Amygdala (tissue), 56 donors: ENCODE data around the gene PCDH10.
A peak's percentile ranks its signal among the peaks of the same experiment; 100 is the strongest.

ENCODE experiments used
- DNase-seq, 56 donors: peaks; one replicate each; lab custom pipeline; 2025; lab: John Stamatoyannopoulos, UW

PCDH10 gene

GRCh38 chr4:133149932-133150471 lies 908 bp downstream of the PCDH10 start:
- peak in 8 of 56 donors; percentile 36 to 64 (median 48) for DNase-seq

DNA sequence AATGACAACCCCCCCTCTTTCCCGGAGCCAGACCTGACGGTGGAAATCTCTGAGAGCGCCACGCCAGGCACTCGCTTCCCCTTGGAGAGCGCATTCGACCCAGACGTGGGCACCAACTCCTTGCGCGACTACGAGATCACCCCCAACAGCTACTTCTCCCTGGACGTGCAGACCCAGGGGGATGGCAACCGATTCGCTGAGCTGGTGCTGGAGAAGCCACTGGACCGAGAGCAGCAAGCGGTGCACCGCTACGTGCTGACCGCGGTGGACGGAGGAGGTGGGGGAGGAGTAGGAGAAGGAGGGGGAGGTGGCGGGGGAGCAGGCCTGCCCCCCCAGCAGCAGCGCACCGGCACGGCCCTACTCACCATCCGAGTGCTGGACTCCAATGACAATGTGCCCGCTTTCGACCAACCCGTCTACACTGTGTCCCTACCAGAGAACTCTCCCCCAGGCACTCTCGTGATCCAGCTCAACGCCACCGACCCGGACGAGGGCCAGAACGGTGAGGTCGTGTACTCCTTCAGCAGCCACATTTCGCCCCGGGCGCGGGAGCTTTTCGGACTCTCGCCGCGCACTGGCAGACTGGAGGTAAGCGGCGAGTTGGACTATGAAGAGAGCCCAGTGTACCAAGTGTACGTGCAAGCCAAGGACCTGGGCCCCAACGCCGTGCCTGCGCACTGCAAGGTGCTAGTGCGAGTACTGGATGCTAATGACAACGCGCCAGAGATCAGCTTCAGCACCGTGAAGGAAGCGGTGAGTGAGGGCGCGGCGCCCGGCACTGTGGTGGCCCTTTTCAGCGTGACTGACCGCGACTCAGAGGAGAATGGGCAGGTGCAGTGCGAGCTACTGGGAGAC lies 1.6 kb downstream of the PCDH10 start:
- DNase-seq = peak in 45 of 56 donors; percentile 17 to 79 (median 54)

GRCh38 chr4:133151341-133151690 lies 2.2 kb downstream of the PCDH10 start:
- peak in 49 of 56 donors; percentile 19 to 79 (median 63) for DNase-seq

- DNase-seq = peak in 52 of 56 donors; percentile 26 to 79 (median 62)
These were observed 2.7 kb downstream of the PCDH10 start for GRCh38 chr4:133151691-133152329.

- DNase-seq = peak in 37 of 56 donors; percentile 14 to 77 (median 54)
These were observed 3.3 kb downstream of the PCDH10 start for GRCh38 chr4:133152330-133152821.

DNA sequence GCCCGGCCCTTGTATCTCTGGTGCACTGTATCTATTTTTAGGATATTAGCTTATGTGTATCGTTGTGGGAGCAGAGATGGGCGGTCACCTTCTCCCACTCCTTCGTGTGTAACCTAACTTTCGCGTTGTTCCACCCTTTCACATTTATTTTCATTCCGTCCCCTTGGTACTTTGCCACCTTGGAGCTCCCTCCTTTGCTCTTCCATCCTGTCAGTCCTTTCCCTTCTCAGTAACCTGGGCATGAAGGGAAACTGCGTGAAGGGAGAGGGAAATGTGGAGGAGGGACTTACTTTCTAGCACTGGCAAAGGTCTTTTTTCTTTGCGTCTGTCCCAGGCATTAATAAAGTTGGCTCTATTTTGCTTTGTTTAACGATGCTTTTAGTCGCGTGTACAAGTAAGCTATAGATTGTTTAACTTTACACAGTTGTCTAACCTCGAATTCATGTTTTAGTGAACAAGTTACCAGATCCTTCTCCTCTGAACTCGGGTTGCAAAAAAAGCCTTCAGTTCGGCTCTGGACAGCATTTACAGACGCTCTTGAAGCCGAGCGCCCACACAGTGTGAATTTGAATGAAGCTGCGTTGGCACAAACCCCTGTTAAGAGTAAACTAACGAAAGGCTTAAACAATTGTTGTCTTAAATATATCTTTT lies 3.9 kb downstream of the PCDH10 start:
- DNase-seq = peak in 34 of 56 donors; percentile 4 to 74 (median 34)

GRCh38 chr4:133154725-133155124 lies 5.6 kb downstream of the PCDH10 start:
- DNase-seq = peak in 26 of 56 donors; percentile 2 to 72 (median 10)

- DNase-seq = peak in 53 of 56 donors; percentile 5 to 87 (median 53)
These were observed 7.0 kb downstream of the PCDH10 start for GRCh38 chr4:133156096-133156495.

GRCh38 chr4:133156556-133156955 lies 7.5 kb downstream of the PCDH10 start:
- no peak for DNase-seq

DNA sequence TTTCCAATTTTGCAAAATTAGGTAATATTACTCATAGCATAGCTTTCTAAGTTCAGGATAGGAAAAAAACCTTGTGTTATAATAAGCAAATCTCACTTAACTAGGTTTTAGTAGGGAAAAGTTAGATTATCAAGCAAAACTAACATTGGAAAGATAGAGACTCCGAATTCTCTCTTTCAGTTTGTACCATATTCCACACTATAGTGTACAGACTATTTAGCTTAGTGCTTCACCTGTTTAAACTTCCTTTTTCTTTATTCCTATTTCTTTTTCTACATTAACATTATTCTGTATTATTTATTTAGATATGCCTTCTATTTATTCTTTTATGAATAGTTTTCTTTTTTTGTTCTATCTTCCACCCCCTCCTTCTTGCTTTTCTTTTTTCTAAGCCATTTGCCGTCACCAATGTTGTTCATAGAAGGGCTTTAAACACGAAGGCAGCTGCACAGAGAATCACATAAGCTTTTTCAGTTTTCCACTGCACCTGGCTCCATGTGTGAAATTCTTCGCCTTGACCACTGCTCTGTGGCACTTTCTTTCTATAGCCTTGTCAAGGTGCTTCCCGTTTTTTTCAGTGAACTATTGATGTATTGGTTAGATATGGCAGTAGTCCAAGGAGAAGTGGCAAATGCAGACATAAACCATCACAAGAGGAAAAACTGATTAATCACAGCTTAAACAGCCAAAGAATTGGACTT lies 8.5 kb downstream of the PCDH10 start:
- peak in 11 of 56 donors; percentile 0 to 22 (median 11) for DNase-seq

- DNase-seq = no peak
These were observed 11.8 kb downstream of the PCDH10 start for GRCh38 chr4:133160853-133161252.

DNA sequence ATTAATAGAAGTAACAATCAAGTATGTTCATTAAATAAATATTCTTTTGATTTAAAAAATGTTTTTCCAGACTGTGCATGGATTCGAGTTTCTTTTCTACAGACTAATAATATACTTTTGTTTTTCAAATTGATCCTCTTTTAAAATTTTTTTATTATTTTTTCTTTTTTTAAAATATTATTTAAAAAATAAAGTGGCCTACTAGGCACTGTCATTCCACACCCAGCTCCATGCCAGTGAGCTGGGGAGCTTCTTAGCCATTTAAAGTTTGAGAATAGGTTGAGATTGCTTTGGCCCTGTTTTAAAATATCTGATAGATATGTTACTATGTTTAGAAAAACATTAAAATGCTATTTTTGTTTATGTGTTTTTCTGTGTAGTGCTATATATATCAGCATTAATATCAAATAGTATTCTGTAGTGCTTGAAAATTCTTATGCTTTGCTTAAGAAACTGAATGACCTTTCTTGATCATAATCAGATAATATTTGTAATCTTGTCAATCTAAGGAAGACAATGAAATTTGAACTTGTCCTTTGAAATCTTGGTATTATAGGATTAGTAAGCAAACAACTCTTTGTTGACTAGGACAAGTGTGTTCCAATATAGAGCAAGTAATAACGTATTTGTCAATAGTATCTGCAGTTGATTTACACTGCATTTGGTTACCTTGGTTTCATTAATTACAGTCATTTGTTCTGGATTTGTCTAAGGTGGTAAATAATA lies 12.6 kb downstream of the PCDH10 start:
- DNase-seq = no peak

DNA sequence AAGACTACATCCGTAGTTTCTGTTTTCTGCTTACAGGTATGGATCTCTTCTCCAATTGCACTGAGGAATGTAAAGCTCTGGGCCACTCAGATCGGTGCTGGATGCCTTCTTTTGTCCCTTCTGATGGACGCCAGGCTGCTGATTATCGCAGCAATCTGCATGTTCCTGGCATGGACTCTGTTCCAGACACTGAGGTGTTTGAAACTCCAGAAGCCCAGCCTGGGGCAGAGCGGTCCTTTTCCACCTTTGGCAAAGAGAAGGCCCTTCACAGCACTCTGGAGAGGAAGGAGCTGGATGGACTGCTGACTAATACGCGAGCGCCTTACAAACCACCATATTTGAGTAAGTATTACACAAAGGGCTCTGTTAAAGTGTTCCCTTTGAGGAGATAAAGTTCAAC lies 13.8 kb downstream of the PCDH10 start:
- DNase-seq = peak in 26 of 56 donors; percentile 1 to 47 (median 18)

DNA sequence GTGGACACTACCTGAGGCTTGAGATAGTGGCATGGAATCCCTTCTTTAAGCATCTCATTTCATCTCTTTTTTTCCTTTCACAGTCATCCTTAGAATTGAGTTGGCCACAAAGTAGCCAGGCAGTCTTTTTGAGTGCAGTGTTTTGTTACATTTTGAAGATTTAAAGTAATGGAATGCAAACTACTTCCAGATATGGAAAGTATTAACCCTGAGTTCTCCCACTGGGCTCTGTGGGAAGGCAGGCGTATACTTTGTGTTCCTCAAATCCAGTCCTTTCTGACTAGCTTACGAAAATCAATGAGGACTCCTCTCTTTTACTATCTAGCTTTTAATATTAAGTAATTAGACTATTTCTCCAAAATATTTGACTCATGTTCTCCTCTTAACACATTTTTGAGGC lies 29.9 kb downstream of the PCDH10 start:
- DNase-seq = no peak

- no peak for DNase-seq
These were observed 37.1 kb downstream of the PCDH10 start for GRCh38 chr4:133186210-133186609.

DNA sequence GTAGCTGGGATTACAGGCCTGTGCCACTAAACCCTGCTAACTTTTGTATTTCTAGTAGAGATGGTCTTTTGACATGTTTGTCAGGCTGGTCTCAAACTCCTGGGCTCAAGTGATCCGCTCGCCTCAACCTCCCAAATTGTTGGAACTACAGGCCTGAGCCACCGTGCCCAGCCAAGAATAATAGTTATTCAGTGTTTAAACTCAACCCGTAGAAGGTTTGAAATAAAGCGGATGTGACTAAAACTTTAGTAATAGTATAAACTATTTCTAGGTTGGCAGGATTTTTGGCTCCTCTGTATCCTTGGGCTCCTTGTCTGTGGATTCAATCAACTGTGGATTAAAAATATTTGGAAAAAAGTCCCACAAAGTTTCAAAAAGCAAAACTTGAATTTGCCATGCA lies 37.8 kb downstream of the PCDH10 start:
- no peak for DNase-seq

DNA sequence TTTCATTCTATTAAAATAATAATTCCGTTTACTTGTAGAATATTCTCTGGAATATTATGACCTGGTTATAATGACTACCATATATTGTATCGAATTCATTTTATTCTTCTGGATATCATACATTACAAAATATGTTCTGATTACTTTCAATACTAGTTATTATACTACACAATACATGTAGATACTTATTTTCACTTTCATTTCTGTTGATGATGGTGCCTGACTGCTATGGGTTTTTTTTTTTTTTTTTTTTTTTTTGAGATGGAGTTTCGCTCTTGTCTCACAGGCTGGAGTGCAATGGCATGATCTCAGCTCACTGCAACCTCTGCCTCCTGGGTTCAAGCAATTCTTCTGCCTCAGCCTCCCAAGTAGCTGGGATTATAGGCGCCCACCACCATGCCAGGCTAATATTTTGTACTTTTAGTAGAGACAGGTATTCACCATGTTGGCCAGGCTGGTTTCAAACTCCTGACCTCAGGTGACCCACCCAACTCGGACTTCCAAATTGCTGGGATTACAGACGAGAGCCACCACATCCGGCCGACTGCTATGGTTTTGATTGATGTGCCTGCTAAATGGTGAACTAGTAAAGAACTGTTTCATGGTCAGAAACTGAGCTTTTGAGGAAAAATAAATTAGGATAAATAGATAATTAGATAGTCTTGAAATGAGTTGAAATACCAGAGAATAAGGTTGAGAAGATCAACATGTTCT lies 39.5 kb downstream of the PCDH10 start:
- DNase-seq = no peak

DNA sequence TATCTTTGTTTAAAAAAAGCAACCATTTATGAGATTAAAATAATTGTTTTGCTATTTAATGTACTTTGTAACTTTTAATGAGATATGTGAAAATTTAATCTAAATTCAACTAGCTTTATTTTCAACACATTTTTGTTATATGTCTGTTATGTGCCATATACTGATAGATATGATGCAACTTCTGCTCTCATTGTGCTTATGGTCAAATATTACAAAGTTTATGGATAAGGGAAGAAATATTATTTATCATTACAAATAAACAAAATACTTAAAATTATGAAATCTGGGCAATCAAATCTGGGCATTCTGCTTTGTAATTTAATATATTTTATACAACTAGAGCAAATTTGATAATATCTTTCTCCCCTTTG lies 40.0 kb downstream of the PCDH10 start:
- no peak for DNase-seq

GRCh38 chr4:133190098-133190497 lies 41.0 kb downstream of the PCDH10 start:
- no peak for DNase-seq
